ENCODE data around the gene ADCY10. TPM values are rescaled to one million over a fixed set of nuclear protein-coding genes. Genes with fewer than 3 reads are reported as not detected.

ADCY10 gene, protein sequence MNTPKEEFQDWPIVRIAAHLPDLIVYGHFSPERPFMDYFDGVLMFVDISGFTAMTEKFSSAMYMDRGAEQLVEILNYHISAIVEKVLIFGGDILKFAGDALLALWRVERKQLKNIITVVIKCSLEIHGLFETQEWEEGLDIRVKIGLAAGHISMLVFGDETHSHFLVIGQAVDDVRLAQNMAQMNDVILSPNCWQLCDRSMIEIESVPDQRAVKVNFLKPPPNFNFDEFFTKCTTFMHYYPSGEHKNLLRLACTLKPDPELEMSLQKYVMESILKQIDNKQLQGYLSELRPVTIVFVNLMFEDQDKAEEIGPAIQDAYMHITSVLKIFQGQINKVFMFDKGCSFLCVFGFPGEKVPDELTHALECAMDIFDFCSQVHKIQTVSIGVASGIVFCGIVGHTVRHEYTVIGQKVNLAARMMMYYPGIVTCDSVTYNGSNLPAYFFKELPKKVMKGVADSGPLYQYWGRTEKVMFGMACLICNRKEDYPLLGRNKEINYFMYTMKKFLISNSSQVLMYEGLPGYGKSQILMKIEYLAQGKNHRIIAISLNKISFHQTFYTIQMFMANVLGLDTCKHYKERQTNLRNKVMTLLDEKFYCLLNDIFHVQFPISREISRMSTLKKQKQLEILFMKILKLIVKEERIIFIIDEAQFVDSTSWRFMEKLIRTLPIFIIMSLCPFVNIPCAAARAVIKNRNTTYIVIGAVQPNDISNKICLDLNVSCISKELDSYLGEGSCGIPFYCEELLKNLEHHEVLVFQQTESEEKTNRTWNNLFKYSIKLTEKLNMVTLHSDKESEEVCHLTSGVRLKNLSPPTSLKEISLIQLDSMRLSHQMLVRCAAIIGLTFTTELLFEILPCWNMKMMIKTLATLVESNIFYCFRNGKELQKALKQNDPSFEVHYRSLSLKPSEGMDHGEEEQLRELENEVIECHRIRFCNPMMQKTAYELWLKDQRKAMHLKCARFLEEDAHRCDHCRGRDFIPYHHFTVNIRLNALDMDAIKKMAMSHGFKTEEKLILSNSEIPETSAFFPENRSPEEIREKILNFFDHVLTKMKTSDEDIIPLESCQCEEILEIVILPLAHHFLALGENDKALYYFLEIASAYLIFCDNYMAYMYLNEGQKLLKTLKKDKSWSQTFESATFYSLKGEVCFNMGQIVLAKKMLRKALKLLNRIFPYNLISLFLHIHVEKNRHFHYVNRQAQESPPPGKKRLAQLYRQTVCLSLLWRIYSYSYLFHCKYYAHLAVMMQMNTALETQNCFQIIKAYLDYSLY (N-terminal part only)
- under 1 TPM; 0.22 to 0.57 (median 0.41) TPM for total RNA-seq

DNA sequence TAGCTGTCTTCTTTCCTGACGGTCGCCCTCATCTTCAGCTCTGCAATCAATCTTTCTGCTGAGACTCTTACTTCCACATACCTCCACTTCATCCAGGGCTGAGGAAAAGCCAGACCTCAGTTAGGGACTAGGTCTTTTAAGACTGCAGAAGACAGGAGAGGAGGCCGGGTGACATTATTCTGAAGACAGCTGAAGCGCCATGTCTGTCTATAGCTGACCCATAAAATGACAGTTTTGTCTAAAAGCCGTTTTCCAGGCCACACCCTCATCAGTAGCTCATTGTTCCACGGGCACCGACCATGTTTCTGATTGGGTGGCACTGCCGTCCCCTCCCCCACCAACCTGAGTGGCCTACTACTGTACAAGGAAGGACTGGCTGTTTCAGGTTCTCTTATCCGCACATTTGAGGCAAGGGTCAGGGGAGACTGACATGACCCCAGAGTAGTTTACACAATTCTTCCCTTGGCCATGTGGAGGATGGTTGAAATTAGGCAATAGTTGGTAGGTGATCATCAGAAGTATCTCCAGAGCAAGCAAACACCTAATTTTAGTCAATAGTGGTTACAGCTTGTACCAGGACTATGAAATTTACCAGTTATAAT lies at the start of gene ADCY10:
Gene ADCY10, minus strand, starts transcription at position 240 of the 602 bp plus-strand sequence. CDS start 8,994 bp downstream, outside the sequence.
- TF ChIP-seq, protein P1, sequence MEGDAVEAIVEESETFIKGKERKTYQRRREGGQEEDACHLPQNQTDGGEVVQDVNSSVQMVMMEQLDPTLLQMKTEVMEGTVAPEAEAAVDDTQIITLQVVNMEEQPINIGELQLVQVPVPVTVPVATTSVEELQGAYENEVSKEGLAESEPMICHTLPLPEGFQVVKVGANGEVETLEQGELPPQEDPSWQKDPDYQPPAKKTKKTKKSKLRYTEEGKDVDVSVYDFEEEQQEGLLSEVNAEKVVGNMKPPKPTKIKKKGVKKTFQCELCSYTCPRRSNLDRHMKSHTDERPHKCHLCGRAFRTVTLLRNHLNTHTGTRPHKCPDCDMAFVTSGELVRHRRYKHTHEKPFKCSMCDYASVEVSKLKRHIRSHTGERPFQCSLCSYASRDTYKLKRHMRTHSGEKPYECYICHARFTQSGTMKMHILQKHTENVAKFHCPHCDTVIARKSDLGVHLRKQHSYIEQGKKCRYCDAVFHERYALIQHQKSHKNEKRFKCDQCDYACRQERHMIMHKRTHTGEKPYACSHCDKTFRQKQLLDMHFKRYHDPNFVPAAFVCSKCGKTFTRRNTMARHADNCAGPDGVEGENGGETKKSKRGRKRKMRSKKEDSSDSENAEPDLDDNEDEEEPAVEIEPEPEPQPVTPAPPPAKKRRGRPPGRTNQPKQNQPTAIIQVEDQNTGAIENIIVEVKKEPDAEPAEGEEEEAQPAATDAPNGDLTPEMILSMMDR (IDR thresholded peaks at IDR 0.05; ENCODE audit: low read depth), result no peak

DNA sequence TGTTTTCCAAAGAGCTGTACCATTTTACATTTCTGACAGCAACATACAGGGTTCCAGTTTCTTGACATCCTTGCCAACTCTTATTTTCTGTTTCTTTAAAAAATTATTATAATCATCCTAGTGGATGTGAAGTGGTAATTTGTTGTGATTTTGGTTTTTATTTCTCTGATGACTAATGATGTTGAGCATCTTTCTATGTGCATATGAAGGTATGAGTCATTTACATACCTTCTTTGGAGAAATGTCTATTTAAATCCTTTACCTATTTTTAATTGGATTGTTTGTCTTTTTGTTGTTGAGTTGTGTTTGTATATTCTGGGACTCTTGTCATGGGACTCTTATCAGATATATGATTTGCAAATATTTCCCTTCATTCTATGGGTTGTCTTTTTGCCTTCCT lies 43.8 kb upstream of the ADCY10 start:
- TF ChIP-seq, protein P1 (IDR thresholded peaks at IDR 0.05; ENCODE audit: low read depth), result no peak

DNA sequence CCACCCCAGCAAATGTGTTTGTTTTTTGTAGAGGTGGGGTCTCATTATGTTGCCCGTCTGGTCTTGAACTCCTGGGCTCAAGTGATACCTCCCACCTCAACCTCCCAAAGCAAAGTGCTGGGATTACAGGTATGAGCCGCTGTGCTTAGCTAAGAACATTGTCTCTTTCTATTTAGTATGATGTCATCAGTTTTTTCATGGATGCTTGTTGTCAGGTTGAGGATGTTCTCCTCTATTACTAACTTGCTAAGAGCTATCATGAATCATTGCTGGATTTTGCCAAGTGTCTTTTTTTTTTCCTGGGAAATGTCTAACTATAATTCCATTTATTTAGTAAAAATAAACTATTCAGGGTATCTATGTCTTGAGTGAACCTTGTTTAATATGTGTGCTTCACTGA lies 42.0 kb upstream of the ADCY10 start:
- TF ChIP-seq, protein P1 (IDR thresholded peaks at IDR 0.05; ENCODE audit: low read depth), result no peak

DNA sequence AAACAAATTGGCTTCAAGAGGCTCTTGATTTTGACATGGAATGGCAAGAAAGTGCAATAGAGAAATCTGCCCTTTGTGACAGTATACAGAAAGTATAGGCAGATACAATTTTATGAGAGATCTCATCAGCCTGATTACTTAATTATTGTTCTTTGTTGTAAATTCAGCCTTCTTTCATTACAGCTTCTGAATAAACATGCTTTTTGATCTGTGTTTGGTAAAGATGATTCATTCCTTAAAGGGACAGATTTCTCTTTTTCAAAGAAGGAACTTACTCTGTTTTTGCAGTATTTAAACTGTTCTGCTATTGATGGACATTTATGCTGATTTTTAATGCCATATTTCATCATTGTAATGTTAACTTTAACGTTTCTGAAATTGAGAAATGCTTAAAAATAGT lies 36.6 kb upstream of the ADCY10 start:
- TF ChIP-seq, protein P1 (IDR thresholded peaks at IDR 0.05; ENCODE audit: low read depth), result no peak

DNA sequence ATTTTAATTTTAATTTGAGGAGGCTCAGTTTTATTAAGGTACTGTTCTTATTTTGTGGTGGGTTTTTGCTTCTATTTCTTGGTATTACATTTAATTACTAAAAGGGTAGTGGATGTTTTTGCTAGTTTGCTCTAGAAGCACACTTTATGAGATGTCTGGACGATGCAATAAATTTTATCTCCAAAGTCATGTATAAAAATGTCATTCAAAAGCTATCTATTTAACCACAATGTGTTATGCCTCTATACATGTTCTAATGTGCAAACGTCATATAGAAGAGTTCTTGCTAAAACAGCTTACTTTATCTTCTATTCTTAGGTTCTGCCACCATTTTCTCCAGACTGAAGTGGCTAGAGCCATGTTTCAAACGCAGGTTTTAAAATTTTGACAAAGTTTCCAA lies 35.9 kb upstream of the ADCY10 start:
- TF ChIP-seq, protein P1 (IDR thresholded peaks at IDR 0.05; ENCODE audit: low read depth), result no peak

DNA sequence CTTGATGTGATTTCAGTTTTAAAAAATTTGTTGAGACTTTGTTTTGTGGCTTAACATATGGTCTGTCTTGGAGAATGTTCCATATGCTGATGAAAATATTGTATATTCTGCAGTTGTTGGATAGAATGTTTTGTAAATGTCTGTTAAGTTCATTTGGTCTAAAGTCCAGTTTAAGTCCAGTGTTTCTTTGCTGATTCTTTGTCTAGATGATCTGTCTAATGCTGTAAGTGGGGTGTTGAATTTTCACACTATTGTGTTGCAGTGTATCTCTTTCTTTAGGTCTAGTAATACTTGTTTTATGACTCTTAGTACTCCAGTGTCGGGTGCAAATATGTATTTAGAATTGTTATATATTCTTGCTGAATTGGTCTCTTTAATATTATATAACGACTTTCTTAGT lies 33.8 kb upstream of the ADCY10 start:
- TF ChIP-seq, protein P1 (IDR thresholded peaks at IDR 0.05; ENCODE audit: low read depth), result no peak
